ENCODE data around the gene KHDRBS2. TPM values are rescaled to one million over a fixed set of nuclear protein-coding genes. Genes with fewer than 3 reads are reported as not detected.

Gene KHDRBS2
- total RNA-seq, 1 donor from 2014 or later, result not detected

DNA sequence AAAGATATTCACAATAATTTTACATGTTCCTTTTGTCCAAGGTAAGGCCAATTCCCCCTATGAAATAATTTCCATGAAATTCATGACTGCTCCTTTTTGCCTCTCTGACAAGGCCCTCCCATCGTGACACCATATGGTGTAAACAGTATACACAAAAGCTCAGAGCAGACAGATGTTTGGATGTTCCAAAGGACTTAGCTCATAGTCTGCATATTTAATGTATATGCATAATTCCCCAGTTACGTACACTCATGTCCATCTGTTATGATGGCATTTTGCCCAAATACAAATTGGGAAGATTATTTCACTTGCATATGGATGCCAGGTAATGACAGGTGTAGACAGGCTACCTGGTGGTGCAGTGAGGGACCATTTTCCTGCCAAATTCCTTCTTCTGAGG is 376.5 kb downstream of the KHDRBS2 start:
- TF ChIP-seq, protein P1, sequence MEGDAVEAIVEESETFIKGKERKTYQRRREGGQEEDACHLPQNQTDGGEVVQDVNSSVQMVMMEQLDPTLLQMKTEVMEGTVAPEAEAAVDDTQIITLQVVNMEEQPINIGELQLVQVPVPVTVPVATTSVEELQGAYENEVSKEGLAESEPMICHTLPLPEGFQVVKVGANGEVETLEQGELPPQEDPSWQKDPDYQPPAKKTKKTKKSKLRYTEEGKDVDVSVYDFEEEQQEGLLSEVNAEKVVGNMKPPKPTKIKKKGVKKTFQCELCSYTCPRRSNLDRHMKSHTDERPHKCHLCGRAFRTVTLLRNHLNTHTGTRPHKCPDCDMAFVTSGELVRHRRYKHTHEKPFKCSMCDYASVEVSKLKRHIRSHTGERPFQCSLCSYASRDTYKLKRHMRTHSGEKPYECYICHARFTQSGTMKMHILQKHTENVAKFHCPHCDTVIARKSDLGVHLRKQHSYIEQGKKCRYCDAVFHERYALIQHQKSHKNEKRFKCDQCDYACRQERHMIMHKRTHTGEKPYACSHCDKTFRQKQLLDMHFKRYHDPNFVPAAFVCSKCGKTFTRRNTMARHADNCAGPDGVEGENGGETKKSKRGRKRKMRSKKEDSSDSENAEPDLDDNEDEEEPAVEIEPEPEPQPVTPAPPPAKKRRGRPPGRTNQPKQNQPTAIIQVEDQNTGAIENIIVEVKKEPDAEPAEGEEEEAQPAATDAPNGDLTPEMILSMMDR (IDR thresholded peaks at IDR 0.05), result no peak
- no peak for DNase-seq (ENCODE audit: extremely low spot score, unreplicated experiment)
- Mint-ChIP-seq H3K9me3 (ENCODE audit: unreplicated experiment) (peaks cover 28% of the 10 kb centered on the region), H3K4me3 (ENCODE audit: unreplicated experiment) (no peak overlapping the region), H3K27ac (ENCODE audit: unreplicated experiment) (no peak overlapping the region), H3K36me3 (ENCODE audit: unreplicated experiment) (no peaks in the 10 kb centered on the region), H3K27me3 (ENCODE audit: unreplicated experiment) (no peaks in the 10 kb centered on the region), H3K4me1 (ENCODE audit: unreplicated experiment) (no peaks in the 10 kb centered on the region)

DNA sequence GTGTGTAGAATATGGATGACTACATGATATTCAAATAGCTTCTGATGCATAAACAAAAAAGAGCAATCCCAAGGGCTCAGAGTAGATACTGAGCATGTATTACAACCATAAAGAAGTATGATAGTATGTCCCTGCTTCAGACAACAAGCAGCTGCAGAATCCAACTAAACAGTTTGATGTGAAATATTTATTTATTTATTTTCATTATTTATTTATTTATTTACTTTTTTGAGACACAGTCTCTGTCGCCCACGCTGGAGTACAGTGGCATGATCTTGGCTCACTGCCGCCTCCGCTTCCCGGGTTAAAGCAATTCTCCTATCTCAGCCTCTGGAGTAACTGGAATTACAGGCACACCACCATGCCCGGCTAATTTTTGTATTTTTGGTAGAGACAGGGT is 384.3 kb downstream of the KHDRBS2 start:
- no peak for DNase-seq (ENCODE audit: extremely low spot score, unreplicated experiment)
- Mint-ChIP-seq H3K4me3 (ENCODE audit: unreplicated experiment) (no peak overlapping the region), H3K9me3 (ENCODE audit: unreplicated experiment) (peaks cover 17% of the 10 kb centered on the region), H3K27ac (ENCODE audit: unreplicated experiment) (no peak overlapping the region), H3K4me1 (ENCODE audit: unreplicated experiment) (no peaks in the 10 kb centered on the region), H3K27me3 (ENCODE audit: unreplicated experiment) (no peaks in the 10 kb centered on the region), H3K36me3 (ENCODE audit: unreplicated experiment) (no peaks in the 10 kb centered on the region)
- TF ChIP-seq, protein P1 (IDR thresholded peaks at IDR 0.05), result no peak

DNA sequence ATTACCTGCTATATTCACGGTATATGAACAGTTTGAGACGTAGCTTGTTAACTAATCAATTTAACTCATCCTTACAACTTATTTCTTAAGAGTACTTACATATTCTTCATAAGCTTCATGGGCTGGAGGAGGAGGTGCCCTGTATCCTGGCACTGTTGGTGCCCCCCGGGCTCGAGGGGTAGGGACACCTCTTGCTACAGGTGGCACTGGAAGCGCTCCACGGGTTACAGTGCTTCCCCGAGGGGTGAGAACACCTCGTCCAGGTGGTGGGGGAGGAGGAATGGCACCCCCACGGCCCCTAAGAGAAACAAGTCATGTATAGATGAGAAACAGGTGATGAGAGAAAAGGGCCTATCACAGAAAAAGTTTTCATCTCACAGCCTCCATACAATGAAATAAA is 391.5 kb downstream of the KHDRBS2 start:
- H3K9me3 Mint-ChIP-seq (ENCODE audit: unreplicated experiment), result peaks cover 15% of the 10 kb centered on the region
- no peak overlapping the region for H3K27ac Mint-ChIP-seq (ENCODE audit: unreplicated experiment)
- TF ChIP-seq, protein P1 (IDR thresholded peaks at IDR 0.05), result no peak
- H3K4me3 Mint-ChIP-seq (ENCODE audit: unreplicated experiment), result no peak overlapping the region
- DNase-seq (ENCODE audit: extremely low spot score, unreplicated experiment), result no peak
- H3K36me3 Mint-ChIP-seq (ENCODE audit: unreplicated experiment), result no peaks in the 10 kb centered on the region
- no peaks in the 10 kb centered on the region for H3K27me3 Mint-ChIP-seq (ENCODE audit: unreplicated experiment)
- H3K4me1 Mint-ChIP-seq (ENCODE audit: unreplicated experiment), result no peaks in the 10 kb centered on the region

DNA sequence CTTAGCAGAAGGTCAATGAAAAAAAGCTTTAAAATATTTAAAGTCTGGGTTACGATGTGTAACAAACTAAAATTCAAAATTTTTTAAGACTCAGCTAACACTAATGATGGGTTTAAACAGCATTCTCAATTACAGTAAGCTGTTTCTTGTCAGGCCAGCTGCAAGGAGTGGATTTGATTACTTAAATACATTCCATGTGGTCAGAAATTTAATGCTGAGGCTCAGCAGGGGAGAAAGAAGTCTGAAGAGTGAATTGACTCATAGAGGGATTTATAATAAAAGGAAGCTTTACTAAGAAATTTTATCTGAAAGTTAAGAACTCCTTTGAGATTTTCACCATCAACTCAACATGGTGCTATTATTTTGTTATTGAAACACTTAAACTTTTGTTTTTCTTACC is 398.6 kb downstream of the KHDRBS2 start:
- H3K27ac Mint-ChIP-seq (ENCODE audit: unreplicated experiment), result no peak overlapping the region
- no peaks in the 10 kb centered on the region for H3K27me3 Mint-ChIP-seq (ENCODE audit: unreplicated experiment)
- H3K36me3 Mint-ChIP-seq (ENCODE audit: unreplicated experiment), result no peaks in the 10 kb centered on the region
- H3K4me3 Mint-ChIP-seq (ENCODE audit: unreplicated experiment), result no peak overlapping the region
- TF ChIP-seq, protein P1 (IDR thresholded peaks at IDR 0.05), result no peak
- H3K9me3 Mint-ChIP-seq (ENCODE audit: unreplicated experiment), result peaks cover 19% of the 10 kb centered on the region
- H3K4me1 Mint-ChIP-seq (ENCODE audit: unreplicated experiment), result no peaks in the 10 kb centered on the region
- DNase-seq (ENCODE audit: extremely low spot score, unreplicated experiment), result no peak

DNA sequence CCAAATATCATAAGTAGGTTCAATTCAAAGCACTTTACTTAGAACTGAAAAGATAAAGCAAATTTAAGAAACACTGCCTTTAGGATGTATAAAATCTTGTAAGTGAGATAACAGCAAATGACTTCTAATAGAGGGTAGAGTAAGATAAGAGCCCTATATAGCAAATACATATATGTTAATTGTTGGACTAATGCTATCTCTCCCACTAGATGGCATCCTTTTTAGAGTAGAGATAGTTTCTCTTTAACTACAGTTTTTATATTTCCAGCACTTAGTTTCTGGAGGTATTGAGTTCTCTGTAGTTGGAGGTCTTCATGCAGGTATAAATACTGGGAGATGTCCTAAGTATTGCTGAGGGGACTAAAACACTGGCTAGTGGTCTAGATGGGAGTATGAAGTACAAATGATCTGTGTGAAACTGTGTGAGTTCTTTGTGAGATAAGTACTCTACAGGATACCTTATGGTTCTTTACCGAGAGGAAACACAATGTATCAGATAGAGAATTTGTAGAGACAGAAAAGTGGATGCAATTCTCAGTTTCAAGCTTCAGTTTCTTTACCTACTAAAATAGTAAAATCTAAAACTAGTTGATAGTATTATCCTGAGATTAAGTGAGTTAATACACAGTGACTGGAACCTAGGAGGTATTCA is 399.3 kb downstream of the KHDRBS2 start:
- H3K4me1 Mint-ChIP-seq (ENCODE audit: unreplicated experiment), result no peaks in the 10 kb centered on the region
- peaks cover 19% of the 10 kb centered on the region for H3K9me3 Mint-ChIP-seq (ENCODE audit: unreplicated experiment)
- no peak overlapping the region for H3K4me3 Mint-ChIP-seq (ENCODE audit: unreplicated experiment)
- no peak for DNase-seq (ENCODE audit: extremely low spot score, unreplicated experiment)
- TF ChIP-seq, protein P1 (IDR thresholded peaks at IDR 0.05), result no peak
- H3K36me3 Mint-ChIP-seq (ENCODE audit: unreplicated experiment), result no peaks in the 10 kb centered on the region
- H3K27me3 Mint-ChIP-seq (ENCODE audit: unreplicated experiment), result no peaks in the 10 kb centered on the region
- H3K27ac Mint-ChIP-seq (ENCODE audit: unreplicated experiment), result no peak overlapping the region
